ENCODE results near the gene HAP1.

Gene HAP1

DNA sequence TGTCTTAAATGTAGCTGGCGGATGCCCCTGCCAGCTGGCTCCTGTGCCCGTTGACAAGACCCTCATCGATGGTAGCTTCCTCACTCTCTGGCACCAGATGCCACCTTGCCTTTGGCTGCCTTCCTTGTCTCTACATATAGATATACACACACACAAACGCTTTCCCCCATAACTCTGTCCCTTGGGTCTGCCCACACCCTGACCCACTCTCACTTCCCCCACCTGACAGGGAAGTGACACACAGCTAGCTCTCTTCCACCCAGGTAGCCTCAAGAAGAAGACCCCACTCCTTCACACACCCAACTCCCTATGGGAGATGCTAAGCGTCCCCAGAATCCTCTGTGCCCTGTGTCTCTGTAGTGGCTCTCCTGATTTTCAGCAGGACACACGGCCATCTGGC is 26.4 kb upstream of the HAP1 start:
- no peak overlapping the region for H3K4me3 ChIP-seq (ENCODE audit: low read length)
- no peaks in the 10 kb centered on the region for H3K9me3 ChIP-seq (ENCODE audit: control insufficient read depth, low read length)
- no peaks in the 10 kb centered on the region for H3K36me3 ChIP-seq (ENCODE audit: control insufficient read depth, insufficient read depth, low read length, severe bottlenecking)
- no peak overlapping the region for H3K9ac ChIP-seq (ENCODE audit: low read length)
- no peaks in the 10 kb centered on the region for H3K4me1 ChIP-seq (ENCODE audit: control insufficient read depth, insufficient read depth, low read length)
- H3K27me3 ChIP-seq (replicated peaks; ENCODE audit: control insufficient read depth, insufficient read depth, low read length), result peaks cover 15% of the 10 kb centered on the region
- DNase-seq (ENCODE audit: low read depth), result no peak

DNA sequence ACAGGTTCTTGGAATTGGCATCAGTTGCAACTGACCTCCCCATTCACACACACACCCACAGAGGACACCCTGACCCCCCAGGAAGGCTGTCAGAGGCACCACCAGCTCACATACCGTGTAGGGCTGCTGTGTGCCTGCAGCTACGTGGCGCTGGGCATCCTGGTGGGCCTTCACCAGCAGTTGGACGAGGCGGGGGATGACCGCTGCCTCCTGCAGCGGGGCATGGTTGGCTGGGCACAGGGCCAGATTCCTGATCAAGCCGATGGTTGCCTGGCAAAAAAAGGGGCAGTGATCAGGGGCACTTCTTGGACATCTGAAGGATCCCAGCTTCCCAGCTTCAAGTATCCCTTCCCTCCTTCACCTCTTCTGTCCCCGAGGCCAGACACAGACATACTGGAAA is 24.2 kb upstream of the HAP1 start:
- DNase-seq (ENCODE audit: low read depth), result no peak
- H3K36me3 ChIP-seq (ENCODE audit: control insufficient read depth, insufficient read depth, low read length, severe bottlenecking), result no peaks in the 10 kb centered on the region

GRCh38 chr17:41754066-41754465 is 19.6 kb upstream of the HAP1 start:
- no peaks in the 10 kb centered on the region for H3K4me1 ChIP-seq (ENCODE audit: control insufficient read depth, insufficient read depth, low read length)
- no peak for DNase-seq (ENCODE audit: low read depth)
- H3K9ac ChIP-seq (ENCODE audit: low read length), result no peak overlapping the region
- H3K9me3 ChIP-seq (ENCODE audit: control insufficient read depth, low read length), result no peaks in the 10 kb centered on the region
- no peak overlapping the region for H3K4me3 ChIP-seq (ENCODE audit: low read length)
- H3K36me3 ChIP-seq (ENCODE audit: control insufficient read depth, insufficient read depth, low read length, severe bottlenecking), result no peaks in the 10 kb centered on the region
- H3K27me3 ChIP-seq (replicated peaks; ENCODE audit: control insufficient read depth, insufficient read depth, low read length), result peaks cover 27% of the 10 kb centered on the region

More for the DNA sequence above, 24.2 kb upstream of the HAP1 start:
- no peak overlapping the region for H3K9ac ChIP-seq (ENCODE audit: low read length)
- peaks cover 16% of the 10 kb centered on the region for H3K27me3 ChIP-seq (replicated peaks; ENCODE audit: control insufficient read depth, insufficient read depth, low read length)
- H3K9me3 ChIP-seq (ENCODE audit: control insufficient read depth, low read length), result no peaks in the 10 kb centered on the region
- no peak overlapping the region for H3K4me3 ChIP-seq (ENCODE audit: low read length)
- no peaks in the 10 kb centered on the region for H3K4me1 ChIP-seq (ENCODE audit: control insufficient read depth, insufficient read depth, low read length)

- H3K36me3 ChIP-seq (ENCODE audit: control insufficient read depth, insufficient read depth, low read length, severe bottlenecking), result no peaks in the 10 kb centered on the region
- H3K27me3 ChIP-seq (replicated peaks; ENCODE audit: control insufficient read depth, insufficient read depth, low read length), result peaks cover 31% of the 10 kb centered on the region
- H3K9ac ChIP-seq (ENCODE audit: low read length), result no peak overlapping the region
- DNase-seq (ENCODE audit: low read depth), result no peak
- H3K9me3 ChIP-seq (ENCODE audit: control insufficient read depth, low read length), result no peaks in the 10 kb centered on the region
- H3K4me1 ChIP-seq (ENCODE audit: control insufficient read depth, insufficient read depth, low read length), result no peaks in the 10 kb centered on the region
- no peak overlapping the region for H3K4me3 ChIP-seq (ENCODE audit: low read length)
These were observed 16.8 kb upstream of the HAP1 start for GRCh38 chr17:41751288-41751687.

GRCh38 chr17:41750862-41751261 is 16.4 kb upstream of the HAP1 start:
- no peak overlapping the region for H3K4me3 ChIP-seq (ENCODE audit: low read length)
- no peaks in the 10 kb centered on the region for H3K36me3 ChIP-seq (ENCODE audit: control insufficient read depth, insufficient read depth, low read length, severe bottlenecking)
- no peaks in the 10 kb centered on the region for H3K9me3 ChIP-seq (ENCODE audit: control insufficient read depth, low read length)
- no peaks in the 10 kb centered on the region for H3K4me1 ChIP-seq (ENCODE audit: control insufficient read depth, insufficient read depth, low read length)
- H3K27me3 ChIP-seq (replicated peaks; ENCODE audit: control insufficient read depth, insufficient read depth, low read length), result peaks cover 35% of the 10 kb centered on the region
- no peak for DNase-seq (ENCODE audit: low read depth)
- no peak overlapping the region for H3K9ac ChIP-seq (ENCODE audit: low read length)

DNA sequence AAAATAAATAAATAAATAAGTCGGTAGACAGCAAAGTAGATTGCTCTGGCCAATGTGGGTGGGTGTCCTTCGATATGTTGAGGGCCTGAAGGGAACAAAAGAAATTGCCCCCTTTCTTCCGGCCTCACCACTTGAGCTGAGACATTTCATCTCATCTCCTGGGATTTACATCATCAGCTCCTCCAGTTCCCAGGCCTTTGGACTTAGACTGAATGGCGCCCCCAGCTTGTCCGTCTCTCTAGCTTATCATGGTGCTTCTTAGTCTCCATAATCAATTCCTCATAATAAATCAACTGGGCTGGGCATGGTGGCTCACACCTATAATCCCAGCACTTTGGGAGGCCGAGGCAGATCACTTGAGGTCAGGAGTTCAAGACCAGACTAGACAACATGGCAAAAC is 13.8 kb upstream of the HAP1 start:
- no peaks in the 10 kb centered on the region for H3K4me1 ChIP-seq (ENCODE audit: control insufficient read depth, insufficient read depth, low read length)
- peaks cover 36% of the 10 kb centered on the region for H3K27me3 ChIP-seq (replicated peaks; ENCODE audit: control insufficient read depth, insufficient read depth, low read length)
- no peak overlapping the region for H3K9ac ChIP-seq (ENCODE audit: low read length)
- H3K36me3 ChIP-seq (ENCODE audit: control insufficient read depth, insufficient read depth, low read length, severe bottlenecking), result no peaks in the 10 kb centered on the region
- H3K4me3 ChIP-seq (ENCODE audit: low read length), result no peak overlapping the region
- DNase-seq (ENCODE audit: low read depth), result no peak
- no peaks in the 10 kb centered on the region for H3K9me3 ChIP-seq (ENCODE audit: control insufficient read depth, low read length)

GRCh38 chr17:41741709-41742108 is 7.3 kb upstream of the HAP1 start:
- Histone ChIP-seq H3K4me1 (ENCODE audit: control insufficient read depth, insufficient read depth, low read length) (no peaks in the 10 kb centered on the region), H3K36me3 (ENCODE audit: control insufficient read depth, insufficient read depth, low read length, severe bottlenecking) (no peaks in the 10 kb centered on the region), H3K4me3 (ENCODE audit: low read length) (no peak overlapping the region), H3K9ac (ENCODE audit: low read length) (no peak overlapping the region), H3K9me3 (ENCODE audit: control insufficient read depth, low read length) (no peaks in the 10 kb centered on the region), H3K27me3 (replicated peaks; ENCODE audit: control insufficient read depth, insufficient read depth, low read length) (peaks cover 23% of the 10 kb centered on the region)
- no peak for DNase-seq (ENCODE audit: low read depth)

- no peak overlapping the region for H3K9ac ChIP-seq (ENCODE audit: low read length)
- H3K27me3 ChIP-seq (replicated peaks; ENCODE audit: control insufficient read depth, insufficient read depth, low read length), result peaks cover 19% of the 10 kb centered on the region
- no peak overlapping the region for H3K4me3 ChIP-seq (ENCODE audit: low read length)
- no peaks in the 10 kb centered on the region for H3K4me1 ChIP-seq (ENCODE audit: control insufficient read depth, insufficient read depth, low read length)
- DNase-seq (ENCODE audit: low read depth), result no peak
- no peaks in the 10 kb centered on the region for H3K9me3 ChIP-seq (ENCODE audit: control insufficient read depth, low read length)
- H3K36me3 ChIP-seq (ENCODE audit: control insufficient read depth, insufficient read depth, low read length, severe bottlenecking), result no peaks in the 10 kb centered on the region
These were observed 6.1 kb upstream of the HAP1 start for GRCh38 chr17:41740506-41740905.

- no peaks in the 10 kb centered on the region for H3K36me3 ChIP-seq (ENCODE audit: control insufficient read depth, insufficient read depth, low read length, severe bottlenecking)
- H3K9me3 ChIP-seq (ENCODE audit: control insufficient read depth, low read length), result no peaks in the 10 kb centered on the region
- H3K9ac ChIP-seq (ENCODE audit: low read length), result no peak overlapping the region
- DNase-seq (ENCODE audit: low read depth), result peak; percentile 8
- no peak overlapping the region for H3K4me3 ChIP-seq (ENCODE audit: low read length)
- peaks cover 24% of the 10 kb centered on the region for H3K27me3 ChIP-seq (replicated peaks; ENCODE audit: control insufficient read depth, insufficient read depth, low read length)
- no peaks in the 10 kb centered on the region for H3K4me1 ChIP-seq (ENCODE audit: control insufficient read depth, insufficient read depth, low read length)
These were observed 5.4 kb upstream of the HAP1 start for GRCh38 chr17:41739661-41740352.

GRCh38 chr17:41738801-41739112 is 4.3 kb upstream of the HAP1 start:
- H3K27me3 ChIP-seq (replicated peaks; ENCODE audit: control insufficient read depth, insufficient read depth, low read length), result peaks cover 34% of the 10 kb centered on the region
- H3K4me1 ChIP-seq (ENCODE audit: control insufficient read depth, insufficient read depth, low read length), result peaks cover 4% of the 10 kb centered on the region
- no peak overlapping the region for H3K9ac ChIP-seq (ENCODE audit: low read length)
- H3K4me3 ChIP-seq (ENCODE audit: low read length), result no peak overlapping the region
- no peak for DNase-seq (ENCODE audit: low read depth)
- H3K36me3 ChIP-seq (ENCODE audit: control insufficient read depth, insufficient read depth, low read length, severe bottlenecking), result no peaks in the 10 kb centered on the region
- H3K9me3 ChIP-seq (ENCODE audit: control insufficient read depth, low read length), result no peaks in the 10 kb centered on the region

DNA sequence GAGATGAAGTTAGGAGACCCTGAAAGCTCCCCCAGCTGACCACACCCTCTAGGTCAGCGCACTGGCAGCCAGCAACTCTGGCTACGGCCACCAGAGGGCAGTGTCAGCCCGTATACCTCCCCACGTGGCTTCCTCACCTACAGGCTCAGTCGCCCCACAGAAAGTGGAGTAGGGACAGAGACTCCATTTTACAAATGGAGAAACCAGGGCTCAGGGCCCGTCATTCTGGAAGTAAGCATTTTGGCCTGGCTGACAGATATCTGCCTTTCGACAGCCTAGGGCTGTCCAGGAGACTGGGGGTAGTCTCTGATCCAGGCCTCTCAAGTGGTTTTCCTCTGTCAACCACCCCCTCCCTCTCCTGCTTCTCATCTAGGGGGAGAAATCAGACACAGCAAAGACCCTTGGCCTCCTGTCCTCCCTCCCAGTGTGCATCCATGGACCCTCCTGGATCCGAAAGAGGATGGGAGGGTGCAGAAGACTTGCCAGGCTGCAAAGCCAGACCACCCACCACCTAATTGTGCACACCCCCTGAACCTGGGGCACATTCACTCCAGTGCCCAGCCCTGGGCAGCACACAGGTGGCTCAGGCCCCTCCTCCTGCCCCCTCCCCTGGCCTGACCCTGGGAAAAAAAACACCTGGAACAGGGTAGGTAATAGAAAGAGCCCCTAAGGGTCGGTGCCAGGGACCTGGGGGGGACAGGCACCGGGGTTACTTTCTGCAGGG is 3.8 kb upstream of the HAP1 start:
- Histone ChIP-seq H3K4me1 (ENCODE audit: control insufficient read depth, insufficient read depth, low read length) (peaks cover 4% of the 10 kb centered on the region), H3K9me3 (ENCODE audit: control insufficient read depth, low read length) (no peaks in the 10 kb centered on the region), H3K36me3 (ENCODE audit: control insufficient read depth, insufficient read depth, low read length, severe bottlenecking) (no peaks in the 10 kb centered on the region), H3K9ac (ENCODE audit: low read length) (peak overlapping the region; percentile 13), H3K27me3 (replicated peaks; ENCODE audit: control insufficient read depth, insufficient read depth, low read length) (peaks cover 32% of the 10 kb centered on the region), H3K4me3 (ENCODE audit: low read length) (no peak overlapping the region)
- DNase-seq (ENCODE audit: low read depth), result peak; percentile 87

DNA sequence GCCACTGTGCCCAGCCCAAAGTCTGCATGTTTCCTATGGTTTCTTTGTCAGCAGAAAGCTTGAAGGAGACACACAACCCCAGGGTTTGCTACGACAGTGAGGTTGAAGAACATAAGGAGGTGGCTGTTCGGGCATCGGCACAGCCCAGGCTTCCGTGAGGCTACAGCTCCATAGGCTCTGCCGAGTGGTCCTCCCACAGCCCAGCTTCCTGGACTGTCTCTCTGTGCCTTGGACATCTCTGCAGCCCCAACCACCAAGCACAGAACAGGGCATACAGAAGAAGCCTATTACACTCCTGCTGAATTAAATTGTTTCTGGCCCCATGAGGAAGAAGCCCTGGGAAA is 3.2 kb upstream of the HAP1 start:
- H3K4me1 ChIP-seq (ENCODE audit: control insufficient read depth, insufficient read depth, low read length), result peaks cover 4% of the 10 kb centered on the region
- H3K27me3 ChIP-seq (replicated peaks; ENCODE audit: control insufficient read depth, insufficient read depth, low read length), result peaks cover 35% of the 10 kb centered on the region
- no peaks in the 10 kb centered on the region for H3K36me3 ChIP-seq (ENCODE audit: control insufficient read depth, insufficient read depth, low read length, severe bottlenecking)
- no peak overlapping the region for H3K9ac ChIP-seq (ENCODE audit: low read length)
- DNase-seq (ENCODE audit: low read depth), result no peak
- no peaks in the 10 kb centered on the region for H3K9me3 ChIP-seq (ENCODE audit: control insufficient read depth, low read length)
- no peak overlapping the region for H3K4me3 ChIP-seq (ENCODE audit: low read length)
